Endometrium (tissue), 2 donors: Measurements from ENCODE around the gene FRAS1.
"Not testable (repeated sequence)": the region's sequence is repeated elsewhere in the genome, so short reads cannot be mapped to it uniquely, and the experiment has no call there.

Source experiments
- FAIRE-seq: peaks from 2 replicates; lab custom pipeline; 2012; peaks lifted over from hg19 to GRCh38; lab: Jason Lieb, UNC
- donor health status: control.
- donor health status: control.

FRAS1 gene

GRCh38 chr4:78441756-78442155 is 384.6 kb downstream of the FRAS1 start:
- no peak for FAIRE-seq

- no peak for FAIRE-seq
Measured at GRCh38 chr4:78446619-78447018, 389.5 kb downstream of the FRAS1 start.

- no peak for FAIRE-seq
Measured at GRCh38 chr4:78451407-78451806, 394.3 kb downstream of the FRAS1 start.

- no peak for FAIRE-seq
Measured at GRCh38 chr4:78454016-78454415, 396.9 kb downstream of the FRAS1 start.

- FAIRE-seq: no peak
Measured at GRCh38 chr4:78457751-78458150, 400.6 kb downstream of the FRAS1 start.

GRCh38 chr4:78459327-78459726 is 402.2 kb downstream of the FRAS1 start:
- no peak for FAIRE-seq

GRCh38 chr4:78460368-78460767 is 403.2 kb downstream of the FRAS1 start:
- FAIRE-seq: no peak

GRCh38 chr4:78464265-78464664 is 407.1 kb downstream of the FRAS1 start:
- no peak for FAIRE-seq

- not testable (repeated sequence) for FAIRE-seq
Measured at GRCh38 chr4:78467223-78467622, 410.1 kb downstream of the FRAS1 start.

GRCh38 chr4:78468272-78468671 is 411.1 kb downstream of the FRAS1 start:
- FAIRE-seq: no peak

GRCh38 chr4:78476108-78476704 is 419.1 kb downstream of the FRAS1 start:
- no peak for FAIRE-seq

- FAIRE-seq: no peak
Measured at GRCh38 chr4:78477276-78477675, 420.2 kb downstream of the FRAS1 start.

- no peak for FAIRE-seq
Measured at GRCh38 chr4:78478523-78478922, 421.4 kb downstream of the FRAS1 start.

GRCh38 chr4:78480286-78480685 is 423.2 kb downstream of the FRAS1 start:
- no peak for FAIRE-seq

GRCh38 chr4:78481180-78481579 is 424.1 kb downstream of the FRAS1 start:
- FAIRE-seq: no peak

GRCh38 chr4:78482281-78482680 is 425.2 kb downstream of the FRAS1 start:
- no peak for FAIRE-seq

GRCh38 chr4:78483811-78484210 is 426.7 kb downstream of the FRAS1 start:
- FAIRE-seq: no peak

GRCh38 chr4:78484574-78484973 is 427.5 kb downstream of the FRAS1 start:
- FAIRE-seq: no peak

- FAIRE-seq: no peak
Measured at GRCh38 chr4:78493731-78494130, 436.6 kb downstream of the FRAS1 start.

- FAIRE-seq: no peak
Measured at GRCh38 chr4:78496021-78496643, 439.0 kb downstream of the FRAS1 start.

GRCh38 chr4:78506260-78506659 is 449.1 kb downstream of the FRAS1 start:
- not testable (repeated sequence) for FAIRE-seq

- FAIRE-seq: no peak
Measured at GRCh38 chr4:78509043-78509442, 451.9 kb downstream of the FRAS1 start.

- FAIRE-seq: no peak
Measured at GRCh38 chr4:78510108-78510507, 453.0 kb downstream of the FRAS1 start.

- no peak for FAIRE-seq
Measured at GRCh38 chr4:78510681-78511080, 453.6 kb downstream of the FRAS1 start.
